ENCODE data around the gene COL9A3. TPM values are rescaled to one million over a fixed set of nuclear protein-coding genes. Genes with fewer than 3 reads are reported as not detected.

COL9A3 gene
- total RNA-seq, 1 experiment from 2014 or later: 59.7 TPM

GRCh38 chr20:62809530-62810428 lies 7.1 kb upstream of the COL9A3 start:
- DNase-seq (ENCODE audit: low spot score): no peak

- DNase-seq (ENCODE audit: low spot score): no peak
Measured at GRCh38 chr20:62811320-62811719, 5.5 kb upstream of the COL9A3 start.

DNA sequence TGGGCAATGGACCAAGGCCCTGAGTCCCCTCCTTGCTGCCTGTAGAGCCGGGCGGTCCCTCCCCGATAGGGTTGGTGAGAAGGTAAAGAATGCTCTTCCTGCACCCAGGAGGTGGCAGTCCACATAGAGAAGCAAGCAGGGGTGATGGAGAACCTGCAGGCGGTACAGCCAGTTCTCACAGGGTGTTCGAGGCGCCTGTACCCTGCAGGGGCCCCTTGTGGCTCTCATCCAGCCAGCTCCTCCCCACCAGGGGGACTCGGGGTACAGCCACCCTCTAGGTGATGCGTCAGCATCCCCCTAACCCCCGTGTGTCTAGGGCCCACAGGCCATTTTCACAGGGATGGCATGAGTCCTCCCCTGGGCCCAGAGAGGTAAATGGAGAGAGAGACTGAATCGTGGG lies 5.1 kb upstream of the COL9A3 start:
- DNase-seq (ENCODE audit: low spot score): no peak

DNA sequence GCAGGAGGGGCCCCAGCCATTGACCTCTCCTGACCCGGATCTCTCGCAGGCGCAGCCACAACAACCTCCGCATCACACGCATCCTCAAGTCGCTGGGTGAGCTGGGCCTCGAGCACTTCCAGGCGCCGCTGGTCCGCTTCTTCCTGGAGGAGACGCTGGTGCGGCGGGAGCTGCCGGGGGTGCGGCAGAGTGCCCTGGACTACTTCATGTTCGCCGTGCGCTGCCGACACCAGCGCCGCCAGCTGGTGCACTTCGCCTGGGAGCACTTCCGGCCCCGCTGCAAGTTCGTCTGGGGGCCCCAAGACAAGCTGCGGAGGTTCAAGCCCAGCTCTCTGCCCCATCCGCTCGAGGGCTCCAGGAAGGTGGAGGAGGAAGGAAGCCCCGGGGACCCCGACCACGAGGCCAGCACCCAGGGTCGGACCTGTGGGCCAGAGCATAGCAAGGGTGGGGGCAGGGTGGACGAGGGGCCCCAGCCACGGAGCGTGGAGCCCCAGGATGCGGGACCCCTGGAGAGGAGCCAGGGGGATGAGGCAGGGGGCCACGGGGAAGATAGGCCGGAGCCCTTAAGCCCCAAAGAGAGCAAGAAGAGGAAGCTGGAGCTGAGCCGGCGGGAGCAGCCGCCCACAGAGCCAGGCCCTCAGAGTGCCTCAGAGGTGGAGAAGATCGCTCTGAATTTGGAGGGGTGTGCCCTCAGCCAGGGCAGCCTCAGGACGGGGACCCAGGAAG lies 4.5 kb upstream of the COL9A3 start:
- no peak for DNase-seq (ENCODE audit: low spot score)

- no peak for DNase-seq (ENCODE audit: low spot score)
Measured at GRCh38 chr20:62812907-62813200, 4.0 kb upstream of the COL9A3 start.

DNA sequence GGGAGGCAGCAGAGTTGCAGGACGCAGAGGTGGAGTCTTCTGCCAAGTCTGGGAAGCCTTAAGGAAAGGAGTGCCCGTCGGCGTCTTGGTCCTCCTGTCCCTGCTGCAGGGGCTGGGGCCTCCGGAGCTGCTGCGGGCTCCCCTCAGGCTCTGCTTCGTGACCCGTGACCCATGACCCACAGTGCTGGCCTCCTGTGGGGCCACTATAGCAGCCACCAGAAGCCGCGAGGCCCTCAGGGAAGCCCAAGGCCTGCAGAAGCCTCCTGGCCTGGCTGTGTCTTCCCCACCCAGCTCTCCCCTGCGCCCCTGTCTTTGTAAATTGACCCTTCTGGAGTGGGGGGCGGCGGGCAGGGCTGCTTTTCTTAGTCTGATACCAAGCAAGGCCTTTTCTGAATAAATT lies 3.3 kb upstream of the COL9A3 start:
- DNase-seq (ENCODE audit: low spot score): no peak

DNA sequence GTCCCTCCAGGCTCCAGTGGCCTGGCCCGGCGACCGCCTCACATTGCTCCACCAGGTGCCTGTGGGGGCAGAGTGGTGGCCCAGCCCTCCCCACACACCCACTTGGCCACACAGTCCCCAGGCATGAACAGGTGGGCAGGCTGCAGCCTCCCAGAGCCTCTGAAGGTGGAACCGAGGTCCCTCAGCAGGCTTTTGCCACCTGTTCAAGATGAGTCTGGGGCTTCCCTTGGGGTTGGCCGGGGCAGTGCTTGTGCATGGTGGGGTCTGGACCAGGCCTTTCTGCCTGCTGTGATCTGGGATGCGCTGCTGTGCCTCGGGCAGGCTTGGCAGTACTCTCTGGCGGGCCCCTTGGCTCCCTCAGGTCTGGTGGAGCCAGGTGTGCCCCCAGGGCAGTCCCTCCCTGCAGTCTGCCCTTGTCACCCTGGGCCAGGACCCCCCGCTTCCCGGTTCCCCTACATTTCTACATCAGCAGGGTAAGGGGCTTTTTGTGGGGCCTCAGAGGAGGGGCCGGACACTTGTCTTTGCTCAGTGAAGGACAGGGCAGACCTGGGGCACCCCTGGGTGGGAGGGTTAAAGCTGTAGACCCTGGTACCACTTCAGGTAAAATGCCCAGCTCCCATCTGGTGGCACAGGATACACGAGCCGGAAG lies 2.7 kb upstream of the COL9A3 start:
- DNase-seq (ENCODE audit: low spot score): no peak

DNA sequence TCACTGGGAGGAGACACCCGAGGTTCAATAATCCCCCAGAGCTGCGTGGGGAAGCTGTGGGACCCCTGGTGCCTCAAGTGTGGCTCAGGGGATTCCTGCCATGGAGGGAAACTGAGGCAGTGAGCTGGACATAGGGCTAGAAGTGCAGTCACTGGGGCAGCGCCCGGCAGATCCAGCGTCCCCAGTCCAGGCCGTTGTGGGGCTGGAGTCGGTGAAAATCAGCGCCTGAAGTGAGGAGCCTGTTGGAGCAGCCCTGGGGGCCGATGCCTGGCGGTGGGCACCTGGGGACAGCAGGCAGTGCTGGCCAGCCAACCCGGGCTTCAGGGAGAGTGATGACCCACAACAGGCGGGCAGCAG lies 2.2 kb upstream of the COL9A3 start:
- no peak for DNase-seq (ENCODE audit: low spot score)

- peak; percentile 91 for DNase-seq (ENCODE audit: low spot score)
Measured at GRCh38 chr20:62815066-62815991, 1.5 kb upstream of the COL9A3 start.

DNA sequence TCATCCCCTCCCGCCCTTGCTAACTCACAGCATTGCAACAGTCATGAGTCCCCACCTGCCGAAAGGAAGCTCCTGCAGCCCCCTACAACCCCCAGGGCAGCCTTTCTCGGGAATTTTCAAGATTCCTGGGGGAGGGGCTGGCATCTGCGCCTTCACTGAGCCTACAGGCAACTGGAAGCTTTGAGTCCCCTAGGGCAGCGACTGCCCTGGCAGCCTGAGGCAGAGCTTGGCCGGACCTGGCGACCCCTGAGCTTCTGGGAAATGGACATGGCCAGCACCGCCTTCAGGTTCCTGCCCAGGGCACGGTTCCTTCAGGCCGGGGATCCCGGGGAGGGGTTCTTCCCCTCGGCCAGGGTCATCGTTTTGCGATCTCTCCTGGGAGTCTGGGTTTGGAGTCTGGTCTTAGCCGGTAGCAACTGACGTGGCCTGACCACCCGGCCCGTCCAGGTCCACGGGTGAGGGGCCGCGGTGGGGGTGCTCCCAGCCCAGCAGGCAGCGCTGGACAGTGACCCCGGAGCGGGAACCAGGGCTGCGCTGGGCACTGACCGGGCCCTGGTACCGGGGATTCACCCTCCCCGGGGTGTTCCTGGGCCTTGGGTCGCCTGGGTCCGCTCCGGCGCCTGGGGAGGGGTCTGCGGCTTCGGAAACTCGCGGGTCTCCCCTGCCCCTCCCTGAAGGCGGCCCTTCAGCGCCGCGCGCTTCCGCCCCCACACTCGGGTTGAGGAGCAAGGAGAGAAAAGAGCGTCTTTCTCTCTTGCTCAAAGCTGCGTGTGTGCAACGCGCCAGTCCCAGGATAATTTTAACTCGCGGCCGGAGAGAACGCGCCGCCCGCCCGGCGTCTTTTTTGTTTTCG lies 593 bp upstream of the COL9A3 start:
- no peak for DNase-seq (ENCODE audit: low spot score)

- DNase-seq (ENCODE audit: low spot score): no peak
Measured at GRCh38 chr20:62817975-62818591, 1.2 kb downstream of the COL9A3 start.

DNA sequence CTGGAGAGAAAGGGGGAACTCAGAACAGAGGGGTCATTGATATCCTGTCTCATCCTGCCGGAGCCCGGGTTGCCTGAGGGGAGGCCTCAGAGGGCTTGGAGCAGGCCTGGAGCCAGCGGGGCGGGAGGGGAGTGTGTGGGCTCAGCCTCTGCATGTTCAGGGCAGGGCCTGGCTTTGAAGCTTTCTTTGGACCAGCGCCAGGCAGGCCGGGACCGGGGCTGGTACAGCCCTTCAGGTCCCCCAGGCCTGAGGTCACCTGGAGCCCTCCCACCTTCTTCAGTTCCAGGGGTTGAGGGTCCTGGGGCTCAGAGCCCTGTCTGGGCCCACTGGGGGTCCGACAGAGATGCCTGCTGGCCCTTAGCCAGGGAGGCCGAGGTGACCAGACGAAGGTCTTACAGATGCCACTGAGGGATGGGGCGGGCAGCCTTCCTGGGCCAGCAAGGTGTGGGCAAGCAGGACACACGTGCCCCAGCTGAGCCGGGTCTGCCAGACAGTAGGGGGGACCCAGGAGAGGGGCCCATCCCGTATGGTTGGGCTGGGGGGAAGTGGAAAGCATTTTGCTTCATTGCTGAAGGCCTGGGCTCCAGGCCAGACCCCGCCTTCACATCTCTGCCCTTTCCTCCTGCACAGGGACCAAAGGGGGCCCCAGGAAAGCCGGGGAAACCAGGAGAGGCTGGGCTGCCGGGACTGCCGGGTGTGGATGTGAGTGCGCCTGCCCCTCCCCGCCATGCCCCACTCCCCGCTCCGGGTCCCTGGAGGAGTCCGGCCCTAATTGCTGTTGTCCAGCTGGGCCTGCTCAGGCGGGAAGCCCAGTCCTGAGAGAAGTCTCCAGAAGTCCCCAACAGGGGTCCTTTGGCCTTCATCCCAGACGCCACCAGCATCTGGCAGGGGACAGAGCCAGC lies 2.0 kb downstream of the COL9A3 start:
- peak; percentile 86 for DNase-seq (ENCODE audit: low spot score)

DNA sequence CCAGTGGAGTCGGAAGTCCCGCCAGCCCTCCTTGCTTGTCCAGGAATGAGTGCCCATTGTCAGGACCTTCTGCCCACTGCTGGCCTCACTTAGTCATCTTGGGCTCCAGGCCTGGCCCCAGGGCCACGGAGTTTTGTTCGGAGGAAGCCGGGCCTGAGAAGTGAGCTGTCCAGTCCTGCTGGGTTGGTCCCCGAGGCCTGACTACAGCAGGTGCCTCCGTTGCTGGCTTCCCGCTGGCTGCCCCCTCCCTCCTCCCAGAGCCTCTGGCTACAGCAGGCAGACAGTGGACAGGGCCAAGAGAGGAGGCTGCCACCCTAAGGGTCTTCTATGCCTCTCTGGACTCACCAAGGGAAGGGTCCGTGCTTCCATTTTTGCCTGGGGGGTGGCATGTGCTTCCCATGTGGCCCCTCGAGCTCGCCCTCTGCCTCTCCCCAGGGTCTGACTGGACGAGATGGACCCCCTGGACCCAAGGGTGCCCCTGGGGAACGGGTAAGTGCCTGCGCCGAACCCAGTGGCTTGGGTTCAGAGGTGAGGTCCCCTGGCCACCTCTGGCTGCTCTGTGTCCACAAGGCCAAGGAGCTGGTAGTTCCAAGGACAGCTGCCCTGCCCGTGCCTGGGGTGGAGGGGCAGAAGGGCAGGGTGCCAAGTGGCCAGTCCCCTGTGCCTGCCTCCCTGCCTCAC lies 2.8 kb downstream of the COL9A3 start:
- peak; percentile 63 for DNase-seq (ENCODE audit: low spot score)

- no peak for DNase-seq (ENCODE audit: low spot score)
Measured at GRCh38 chr20:62820208-62820961, 3.5 kb downstream of the COL9A3 start.

- DNase-seq (ENCODE audit: low spot score): no peak
Measured at GRCh38 chr20:62820962-62821725, 4.3 kb downstream of the COL9A3 start.

DNA sequence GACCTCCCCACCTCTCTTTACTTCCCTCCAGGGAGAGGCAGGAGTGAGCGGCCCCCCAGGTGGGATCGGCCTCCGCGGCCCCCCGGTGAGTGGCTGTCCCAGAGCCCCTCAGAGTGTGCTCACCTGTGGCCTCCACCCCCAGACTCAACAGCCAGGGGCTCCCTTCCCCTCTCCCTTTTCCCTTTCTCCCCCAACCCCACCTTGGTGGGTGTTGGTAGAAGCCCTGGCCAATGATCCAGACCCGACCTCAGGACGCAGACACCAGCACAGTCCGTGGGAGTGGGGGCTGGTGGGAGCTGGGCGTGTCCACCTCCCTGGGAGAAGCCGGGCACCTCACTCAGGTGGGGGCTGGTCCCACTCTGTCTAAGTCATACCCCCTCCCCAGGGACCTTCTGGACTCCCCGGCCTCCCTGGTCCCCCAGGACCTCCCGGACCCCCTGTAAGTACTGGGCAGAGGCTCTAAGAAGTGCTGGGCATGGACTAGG lies 4.9 kb downstream of the COL9A3 start:
- DNase-seq (ENCODE audit: low spot score): no peak

All from HT-29 (cell line).